ENCODE results near the gene RHBDF1. TPM values are rescaled to one million over a fixed set of nuclear protein-coding genes. Genes with fewer than 3 reads are reported as not detected.
A peak's percentile ranks its signal among the peaks of the same experiment; 100 is the strongest.

RHBDF1 gene
- total RNA-seq, 4 donors from 2014 or later: 13.3 to 38.3 (median 24.2) TPM

GRCh38 chr16:112153-112840 is 39.9 kb upstream of the RHBDF1 start:
- no peaks in the 10 kb centered on the region for H3K27me3 ChIP-seq
- no peaks in the 10 kb centered on the region for H3K9me3 ChIP-seq
- peaks cover 0 to 12% (median 4%) of the 10 kb centered on the region in 3 donors for H3K4me1 ChIP-seq
- 88 to 97% methylated on average over 4 to 15 of the region's 21 CpGs for WGBS, 2 donors
- no peak overlapping the region for H3K4me3 ChIP-seq
- H3K36me3 ChIP-seq: peaks cover 16 to 87% (median 16%) of the 10 kb centered on the region in 3 donors
- no peak for DNase-seq
- intact Hi-C loops (cut with DNase I): no loop called here
- no peak overlapping the region for H3K27ac ChIP-seq
- TF ChIP-seq CTCF (IDR thresholded peaks at IDR 0.05) (no peak), POLR2A (IDR thresholded peaks at IDR 0.05) (no peak)

- H3K36me3 ChIP-seq: peaks cover 8 to 80% (median 16%) of the 10 kb centered on the region in 3 donors
- H3K4me3 ChIP-seq: no peak overlapping the region
- no peaks in the 10 kb centered on the region for H3K9me3 ChIP-seq
- 27 to 33% methylated on average over 5 to 6 of the region's 6 CpGs for WGBS, 2 donors
- no peak for DNase-seq
- no peak for TF ChIP-seq POLR2A (IDR thresholded peaks at IDR 0.05)
- TF ChIP-seq CTCF (IDR thresholded peaks at IDR 0.05): peak; percentile 62 to 83 (median 77)
- intact Hi-C loops (cut with DNase I): no loop called here
- no peak overlapping the region for H3K27ac ChIP-seq
- peaks cover 0 to 24% (median 0%) of the 10 kb centered on the region in 3 donors for H3K4me1 ChIP-seq
- H3K27me3 ChIP-seq: no peaks in the 10 kb centered on the region
These were observed 34.3 kb upstream of the RHBDF1 start for GRCh38 chr16:106623-107324.

- no peak overlapping the region for H3K27ac ChIP-seq
- H3K4me1 ChIP-seq: peaks cover 0 to 34% (median 0%) of the 10 kb centered on the region in 3 donors
- H3K27me3 ChIP-seq: no peaks in the 10 kb centered on the region
- WGBS, 2 donors: 90 to 100% methylated on average over 2 to 5 of the region's 6 CpGs
- intact Hi-C loops (cut with DNase I): no loop called here
- H3K9me3 ChIP-seq: no peaks in the 10 kb centered on the region
- TF ChIP-seq POLR2A (IDR thresholded peaks at IDR 0.05) (no peak), CTCF (IDR thresholded peaks at IDR 0.05) (no peak)
- no peak for DNase-seq
- H3K36me3 ChIP-seq: peaks cover 4 to 68% (median 9%) of the 10 kb centered on the region in 3 donors
- no peak overlapping the region for H3K4me3 ChIP-seq
These were observed 33.1 kb upstream of the RHBDF1 start for GRCh38 chr16:105521-105920.

GRCh38 chr16:104928-105327 is 32.5 kb upstream of the RHBDF1 start:
- no peak for DNase-seq
- intact Hi-C loops (cut with DNase I): no loop called here
- H3K4me1 ChIP-seq: peaks cover 0 to 34% (median 0%) of the 10 kb centered on the region in 3 donors
- WGBS, 2 donors: 78 to 83% methylated on average over 3 of the region's 3 CpGs
- H3K27ac ChIP-seq: no peak overlapping the region
- no peak overlapping the region for H3K4me3 ChIP-seq
- H3K36me3 ChIP-seq: peaks cover 0 to 67% (median 3%) of the 10 kb centered on the region in 3 donors
- no peaks in the 10 kb centered on the region for H3K27me3 ChIP-seq
- no peaks in the 10 kb centered on the region for H3K9me3 ChIP-seq
- TF ChIP-seq CTCF (IDR thresholded peaks at IDR 0.05): no peak
- TF ChIP-seq POLR2A (IDR thresholded peaks at IDR 0.05): no peak

- H3K4me1 ChIP-seq: peaks cover 0 to 34% (median 0%) of the 10 kb centered on the region in 3 donors
- intact Hi-C loops (cut with DNase I): no loop called here
- H3K36me3 ChIP-seq: peaks cover 0 to 62% (median 0%) of the 10 kb centered on the region in 3 donors
- no peak overlapping the region for H3K27ac ChIP-seq
- no peak for TF ChIP-seq CTCF (IDR thresholded peaks at IDR 0.05)
- no peak for TF ChIP-seq POLR2A (IDR thresholded peaks at IDR 0.05)
- no peaks in the 10 kb centered on the region for H3K9me3 ChIP-seq
- no peak for DNase-seq
- WGBS, 2 donors: 87 to 89% methylated on average over 4 to 5 of the region's 5 CpGs
- H3K27me3 ChIP-seq: no peaks in the 10 kb centered on the region
- no peak overlapping the region for H3K4me3 ChIP-seq
These were observed 31.9 kb upstream of the RHBDF1 start for GRCh38 chr16:104355-104754.
